ENCODE data around the gene PKP2.

Gene PKP2

GRCh38 chr12:32743264-32743663, 153.3 kb downstream of the PKP2 start:
- DNase-seq, result no peak

GRCh38 chr12:32742133-32742532, 154.4 kb downstream of the PKP2 start:
- DNase-seq, result no peak
